Caco-2 (cell line): ENCODE measurements around the gene C1orf226. TPM values are rescaled to one million over a fixed set of nuclear protein-coding genes. Genes with fewer than 3 reads are reported as not detected.

Experiments
- BruUV-seq: library from RNA; stranded (reverse); fragments of 400-500 nt; replicated peaks from 2 replicates; lab custom pipeline; 2021; lab: Mats Ljungman, UMichigan
- CTCF ChIA-PET: fragments of 300-600 bp; sonication (Branson Sonifier 250); formaldehyde crosslinking; loops from one replicate; lab custom pipeline; 2022; ENCODE audit warnings: antibody characterized with exemption; lab: Charles Lee
- POLR2A ChIA-PET: fragments of 300-600 bp; sonication (Branson Sonifier 250); formaldehyde crosslinking; loops from one replicate; lab custom pipeline; 2022; ENCODE audit warnings: antibody characterized with exemption; lab: Charles Lee
- DNase-seq, 2 experiments: peaks; one replicate each; pipeline versions ENCODE4 v3.0.0 to v3.0.0-alpha.2; 2020 to 2022
- H3K27me3 ChIP-seq: replicated peaks from 2 replicates; pipeline ENCODE4 v1.6.0; 2011; ENCODE audit warnings: low read length; ENCODE audit not compliant: control insufficient read depth, insufficient read depth
- H3K36me3 ChIP-seq: 2 replicates; pipeline ENCODE4 v1.5.1; 2011; ENCODE audit warnings: low read length; ENCODE audit not compliant: control insufficient read depth, insufficient read depth
- H3K4me1 ChIP-seq: fragments of 250-450 bp; sonication (Bioruptor Pico); 2 replicates; pipeline ENCODE4 v1.5.1; 2020; ENCODE audit warnings: mild to moderate bottlenecking
- H3K4me3 ChIP-seq: 2 replicates; pipeline ENCODE4 v1.5.1; 2011; ENCODE audit warnings: low read depth, mild to moderate bottlenecking, control low read depth, low read length
- H3K9me3 ChIP-seq: fragments of 250-450 bp; sonication (Bioruptor Pico); 2 replicates; pipeline ENCODE4 v1.5.1; 2020; ENCODE audit warnings: mild to moderate bottlenecking, moderate library complexity
- H3K27ac Mint-ChIP-seq: one replicate; pipeline ENCODE4 v1.8.0; 2022; ENCODE audit warnings: mixed read lengths; ENCODE audit not compliant: unreplicated experiment
- H3K27me3 Mint-ChIP-seq: one replicate; pipeline ENCODE4 v1.8.0; 2022; ENCODE audit warnings: mixed read lengths; ENCODE audit not compliant: insufficient read depth, unreplicated experiment
- H3K36me3 Mint-ChIP-seq: one replicate; pipeline ENCODE4 v1.8.0; 2022; ENCODE audit warnings: mild to moderate bottlenecking, mixed read lengths; ENCODE audit not compliant: insufficient read depth, unreplicated experiment
- H3K4me1 Mint-ChIP-seq: one replicate; pipeline ENCODE4 v1.8.0; 2022; ENCODE audit warnings: low read depth, mixed read lengths; ENCODE audit not compliant: unreplicated experiment
- H3K4me3 Mint-ChIP-seq: one replicate; pipeline ENCODE4 v1.8.0; 2022; ENCODE audit warnings: mild to moderate bottlenecking, moderate library complexity, mixed read lengths; ENCODE audit not compliant: unreplicated experiment
- H3K9me3 Mint-ChIP-seq: one replicate; pipeline ENCODE4 v1.8.0; 2022; ENCODE audit warnings: mixed read lengths; ENCODE audit not compliant: unreplicated experiment
- CTCF ChIP-seq, 2 experiments: fragments of 200-600 bp in 1 of 2; IDR thresholded peaks; 1 replicate in 1 of 2; 2 replicates in 1 of 2; pipeline versions ENCODE4 v1.5.1 to v1.8.0; 2011 to 2022; ENCODE audit warnings: antibody characterized with exemption in 1 of 2, control low read depth in 1 of 2, inconsistent platforms in 1 of 2, low read depth in 1 of 2, low read length in 1 of 2, mild to moderate bottlenecking in 1 of 2, moderate library complexity in 1 of 2; ENCODE audit not compliant: insufficient read depth in 1 of 2, severe bottlenecking in 1 of 2, unreplicated experiment in 1 of 2
- intact Hi-C: fragments of 100-400 bp; cut with micrococcal nuclease; formaldehyde crosslinking; loops from one replicate; pipeline ENCODE4 v1.10.0; 2022; ENCODE audit not compliant: unreplicated experiment
- total RNA-seq: library from RNA; stranded (reverse); gene quantifications from 2 replicates; pipeline ENCODE4 v1.2.3, GENCODE V29; 2022

Gene C1orf226
- total RNA-seq, 1 experiment from 2014 or later, result 7.3 TPM

- no peaks in the 10 kb centered on the region; the same call in 1 of the 2 replicates for H3K36me3 ChIP-seq
- TF ChIP-seq CTCF (IDR thresholded peaks at IDR 0.05; ENCODE audit: insufficient read depth in 1 of 2, low read depth in 1 of 2, low read length in 1 of 2, severe bottlenecking in 1 of 2, unreplicated experiment in 1 of 2), result no peak
- H3K27me3 Mint-ChIP-seq, result no peaks in the 10 kb centered on the region
- POLR2A ChIA-PET, result interaction anchor here (0.5 kb wide), 1 partner anchor 16 kb away, joined by 4 read pairs; no protein-coding TSS in a partner anchor
- peaks cover 11% of the 10 kb centered on the region for H3K4me1 Mint-ChIP-seq
- no peak overlapping the region for H3K27ac Mint-ChIP-seq
- H3K4me1 ChIP-seq, result peaks cover 25% of the 10 kb centered on the region
- H3K4me3 ChIP-seq, result no peak overlapping the region
- intact Hi-C loops, result loop anchor here (10.0 kb wide), 1 partner anchor 192 kb away; no protein-coding TSS in a partner anchor
- peaks cover under 1% of the 10 kb centered on the region for H3K36me3 Mint-ChIP-seq
- CTCF ChIA-PET, result no interaction called here
- H3K27me3 ChIP-seq, result no peaks in the 10 kb centered on the region
- DNase-seq, result no peak
- BruUV-seq, result no TSS peak
- H3K9me3 ChIP-seq, result no peaks in the 10 kb centered on the region
- no peak overlapping the region for H3K4me3 Mint-ChIP-seq
- H3K9me3 Mint-ChIP-seq, result no peaks in the 10 kb centered on the region
Measured at GRCh38 chr1:162386292-162387225, 5.0 kb downstream of the C1orf226 start.

GRCh38 chr1:162387226-162388082 is 5.9 kb downstream of the C1orf226 start:
- H3K27ac Mint-ChIP-seq, result no peak overlapping the region
- H3K4me3 Mint-ChIP-seq, result no peak overlapping the region
- no peaks in the 10 kb centered on the region for H3K27me3 Mint-ChIP-seq
- TF ChIP-seq CTCF (IDR thresholded peaks at IDR 0.05; ENCODE audit: insufficient read depth in 1 of 2, low read depth in 1 of 2, low read length in 1 of 2, severe bottlenecking in 1 of 2, unreplicated experiment in 1 of 2), result no peak
- POLR2A ChIA-PET, result no interaction called here
- CTCF ChIA-PET, result no interaction called here
- intact Hi-C loops, result loop anchor here (10.0 kb wide), 1 partner anchor 193 kb away; no protein-coding TSS in a partner anchor
- no TSS peak for BruUV-seq
- no peaks in the 10 kb centered on the region for H3K9me3 ChIP-seq
- H3K4me3 ChIP-seq, result no peak overlapping the region
- no peaks in the 10 kb centered on the region for H3K36me3 Mint-ChIP-seq
- DNase-seq, result no peak
- no peaks in the 10 kb centered on the region for H3K9me3 Mint-ChIP-seq
- no peaks in the 10 kb centered on the region for H3K27me3 ChIP-seq
- peaks cover 14% of the 10 kb centered on the region for H3K4me1 Mint-ChIP-seq
- no peaks in the 10 kb centered on the region; the same call in 1 of the 2 replicates for H3K36me3 ChIP-seq
- peaks cover 16% of the 10 kb centered on the region for H3K4me1 ChIP-seq
